ENCODE measurements around the gene CFAP97D1.

GRCh38 chr17:43771463-43771862 lies 8.8 kb upstream of the CFAP97D1 start:
- no peak for TF ChIP-seq CTCF (IDR thresholded peaks at IDR 0.05; ENCODE audit: insufficient read depth, low read length, poor library complexity, severe bottlenecking)
- no peak for TF ChIP-seq EZH2phosphoT487 (conservative IDR thresholded peaks at IDR 0.05; ENCODE audit: low read length)
